GM21619 (cell line): Measurements from ENCODE around the gene TOMM5.
A peak's percentile ranks its signal among the peaks of the same experiment; 100 is the strongest.
"Not testable (repeated sequence)": the region's sequence is repeated elsewhere in the genome, so short reads cannot be mapped to it uniquely, and the experiment has no call there.

Source experiments
- ATAC-seq: cut with Tn5 transposase; IDR thresholded peaks from one replicate; pipeline ENCODE4 v1.9.1; 2021; ENCODE audit not compliant: unreplicated experiment

TOMM5 gene

GRCh38 chr9:37611961-37612360, 19.6 kb upstream of the TOMM5 start:
- ATAC-seq = no peak

DNA sequence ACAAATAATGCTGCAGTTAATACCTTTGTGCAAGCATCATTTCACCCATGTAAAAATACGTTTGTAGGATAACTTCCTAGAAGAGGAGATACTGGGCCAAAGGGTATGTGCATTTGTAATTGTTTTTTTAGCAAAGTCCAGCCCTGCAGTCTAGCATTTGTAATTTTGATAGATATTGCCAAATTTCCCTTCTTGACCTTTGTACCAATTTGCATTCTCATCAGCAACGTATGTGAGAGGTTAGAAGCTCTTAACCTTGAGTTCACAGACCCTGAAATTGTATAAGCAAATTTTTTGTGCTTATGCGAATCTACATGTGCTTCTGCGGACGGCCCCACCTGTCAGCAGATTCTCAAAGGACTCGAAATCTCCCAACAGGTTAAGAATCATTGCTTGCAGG, 18.6 kb upstream of the TOMM5 start:
- no peak for ATAC-seq

- ATAC-seq = no peak
These were observed 17.5 kb upstream of the TOMM5 start for GRCh38 chr9:37609735-37610397.

DNA sequence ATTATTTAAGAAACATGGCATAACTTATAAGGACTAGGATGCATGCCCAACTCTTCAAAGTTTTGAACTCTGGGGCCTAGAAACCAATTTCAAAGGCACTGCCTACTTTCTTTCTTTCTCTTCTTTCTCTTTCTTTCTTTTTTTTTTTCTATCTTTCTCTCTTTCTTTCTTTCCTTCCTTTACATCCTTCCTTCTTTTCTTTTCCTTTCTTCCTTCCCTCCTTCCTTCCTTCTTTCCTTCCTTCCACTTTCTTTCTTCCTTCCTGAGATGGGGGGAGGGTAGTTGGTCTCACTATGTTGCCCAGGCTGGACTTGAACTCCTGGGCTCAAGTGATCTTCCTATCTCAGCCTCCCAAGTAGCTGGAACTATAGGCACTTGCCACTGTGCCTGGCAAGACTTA, 15.9 kb upstream of the TOMM5 start:
- no peak for ATAC-seq

DNA sequence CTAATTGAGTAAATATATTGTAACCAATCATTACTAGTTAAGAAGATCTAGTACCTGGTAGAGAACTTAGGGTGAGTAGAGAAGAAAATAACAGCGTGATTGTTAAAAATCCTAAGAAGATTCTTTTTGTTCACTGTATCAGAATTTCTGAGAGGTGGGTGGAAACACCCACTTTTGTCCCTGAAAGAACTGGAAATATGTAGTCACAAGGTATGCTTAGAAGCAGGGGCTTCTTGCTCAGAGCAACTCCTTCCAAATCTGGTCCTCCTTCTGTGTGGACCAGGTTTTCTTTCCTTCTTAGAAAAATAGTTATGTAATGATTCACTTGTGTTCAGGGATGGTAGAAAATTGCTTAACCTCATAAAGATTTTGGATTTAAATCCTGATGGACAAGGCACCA, 11.9 kb upstream of the TOMM5 start:
- ATAC-seq = no peak

GRCh38 chr9:37602817-37603216, 10.4 kb upstream of the TOMM5 start:
- ATAC-seq = no peak

DNA sequence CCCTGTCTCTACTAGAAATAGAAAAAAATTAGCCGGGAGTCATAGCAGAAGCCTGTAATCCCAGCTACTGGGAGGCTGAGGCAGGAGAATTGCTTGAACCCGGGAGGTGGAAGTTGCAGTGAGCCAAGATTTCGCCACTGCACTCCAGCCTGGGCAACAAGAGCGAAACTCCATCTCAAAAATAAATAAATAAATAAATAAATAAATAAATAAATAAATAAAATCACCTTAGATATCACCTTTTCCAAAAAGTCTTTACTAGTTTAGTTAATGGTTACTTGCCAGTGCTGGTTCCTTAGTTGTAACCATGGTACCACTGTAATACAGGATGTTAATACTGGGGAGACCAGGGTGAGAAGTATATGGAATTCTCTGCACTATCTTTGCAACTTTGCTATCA, 9.7 kb upstream of the TOMM5 start:
- not testable (repeated sequence) for ATAC-seq

DNA sequence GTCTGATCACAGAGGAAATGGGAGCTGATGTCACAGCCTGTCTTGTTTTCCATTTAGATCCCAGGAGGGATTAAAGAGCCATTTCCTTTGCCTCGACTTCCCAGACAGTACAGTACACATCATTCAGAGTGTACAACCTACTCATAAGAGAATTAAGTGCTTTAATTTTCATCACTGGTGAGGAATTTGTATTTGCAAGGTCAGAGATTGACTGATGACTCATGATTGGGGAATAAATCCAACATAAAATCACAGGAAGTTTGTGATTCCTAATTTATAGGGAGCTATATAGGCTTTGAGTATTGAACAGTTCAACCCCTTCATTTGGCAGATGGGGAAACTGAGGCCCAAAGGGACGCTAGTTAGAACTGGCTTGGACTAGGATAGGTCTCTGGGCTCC, 4.1 kb upstream of the TOMM5 start:
- ATAC-seq = no peak

GRCh38 chr9:37593883-37594448, 1.6 kb upstream of the TOMM5 start:
- no peak for ATAC-seq

GRCh38 chr9:37587521-37587920, 4.9 kb downstream of the TOMM5 start:
- ATAC-seq = no peak

DNA sequence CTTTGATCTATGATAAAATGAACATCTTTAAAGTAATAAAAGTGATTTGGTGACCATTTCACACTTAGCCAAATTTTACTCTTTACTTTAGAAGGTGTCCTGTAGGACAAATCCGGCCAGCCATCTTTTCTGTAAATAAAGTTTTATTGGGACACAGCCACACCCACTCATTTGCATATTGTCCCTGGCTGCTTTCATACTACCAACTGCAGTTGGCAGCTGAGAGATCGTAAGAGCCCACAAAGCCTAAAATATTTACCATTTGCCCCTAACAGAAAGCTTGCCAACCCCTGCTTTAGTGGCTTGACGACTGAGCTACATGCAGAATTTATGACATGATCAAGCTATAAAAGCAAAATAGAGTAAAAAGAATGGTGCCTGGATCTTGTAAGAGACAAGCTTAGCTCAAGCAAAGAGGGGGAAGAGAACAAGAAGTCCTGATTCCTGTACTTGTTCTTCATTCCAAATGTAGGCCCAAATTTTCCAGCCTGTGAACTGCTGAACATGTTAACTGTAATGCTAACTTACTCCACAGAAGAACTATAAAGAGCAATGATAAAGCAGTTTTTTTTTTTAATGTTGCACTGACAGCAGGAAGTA, 8.8 kb downstream of the TOMM5 start:
- no peak for ATAC-seq

GRCh38 chr9:37582548-37583157, 9.7 kb downstream of the TOMM5 start:
- ATAC-seq = no peak

DNA sequence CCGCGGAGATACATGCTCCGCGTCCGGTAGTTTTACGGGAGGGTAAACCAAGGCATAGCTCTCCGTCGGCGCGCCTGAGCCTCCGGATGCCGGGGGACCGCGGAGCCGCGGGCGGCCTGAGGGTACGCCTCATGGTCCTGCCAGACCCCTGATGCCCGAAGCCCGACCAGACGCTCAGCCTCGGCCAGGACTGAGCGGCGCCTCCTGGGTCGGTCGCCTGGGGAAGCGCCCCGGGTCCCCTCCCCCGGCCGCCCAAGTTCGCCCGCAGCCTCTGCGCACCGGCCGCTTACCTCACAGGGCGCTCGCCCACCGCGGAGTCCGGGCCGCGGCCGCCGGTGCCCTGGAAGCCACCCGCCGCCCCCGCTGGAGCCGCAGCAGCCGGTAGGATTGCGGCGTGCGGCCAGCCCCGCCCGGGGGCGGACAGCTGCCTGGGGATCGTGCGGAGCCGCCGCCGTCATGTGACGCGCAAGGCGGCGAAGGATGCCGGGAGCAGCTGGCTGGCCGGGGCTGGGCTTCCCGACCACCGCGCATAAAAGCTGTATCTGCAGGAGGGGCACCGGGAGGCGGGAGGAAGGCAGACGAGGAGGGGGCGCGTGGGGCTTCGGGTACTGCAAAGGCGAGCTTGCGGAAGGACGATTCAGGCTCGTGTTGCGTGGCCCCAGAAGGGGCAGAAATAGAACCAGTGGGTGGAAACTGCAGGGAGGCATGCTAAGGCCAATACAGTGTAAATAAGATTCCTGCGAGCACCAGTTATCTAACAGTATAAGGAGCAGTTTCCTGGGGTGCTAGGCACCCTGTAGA, 16.3 kb downstream of the TOMM5 start, which contains the start of gene FBXO10:
TSS of gene FBXO10 (minus strand) at position 460 of the 801 bp plus-strand sequence. CDS start 34,612 bp downstream, outside the sequence.
- ATAC-seq = peak; percentile 75

DNA sequence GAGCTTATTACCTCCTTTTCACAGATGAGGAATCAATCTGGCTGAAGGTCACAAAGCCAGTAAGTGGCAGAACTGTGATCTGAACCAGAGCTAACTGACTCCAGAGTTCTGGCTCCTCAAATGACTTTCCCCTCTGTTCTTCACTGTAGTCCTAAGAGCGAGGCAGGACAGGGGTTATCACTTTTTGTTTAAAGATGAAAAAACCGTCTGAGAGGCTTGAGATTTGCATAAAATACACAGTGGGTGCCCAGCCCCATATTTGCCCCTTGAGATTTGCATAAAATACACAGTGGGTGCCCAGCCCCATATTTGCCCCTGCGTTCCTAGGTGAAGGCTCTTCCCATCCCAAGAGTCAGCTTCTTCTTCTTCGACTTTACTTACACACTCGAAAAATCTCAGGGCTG, 16.9 kb downstream of the TOMM5 start:
- ATAC-seq = peak; percentile 50

GRCh38 chr9:37575001-37575400, 17.4 kb downstream of the TOMM5 start:
- ATAC-seq = no peak

DNA sequence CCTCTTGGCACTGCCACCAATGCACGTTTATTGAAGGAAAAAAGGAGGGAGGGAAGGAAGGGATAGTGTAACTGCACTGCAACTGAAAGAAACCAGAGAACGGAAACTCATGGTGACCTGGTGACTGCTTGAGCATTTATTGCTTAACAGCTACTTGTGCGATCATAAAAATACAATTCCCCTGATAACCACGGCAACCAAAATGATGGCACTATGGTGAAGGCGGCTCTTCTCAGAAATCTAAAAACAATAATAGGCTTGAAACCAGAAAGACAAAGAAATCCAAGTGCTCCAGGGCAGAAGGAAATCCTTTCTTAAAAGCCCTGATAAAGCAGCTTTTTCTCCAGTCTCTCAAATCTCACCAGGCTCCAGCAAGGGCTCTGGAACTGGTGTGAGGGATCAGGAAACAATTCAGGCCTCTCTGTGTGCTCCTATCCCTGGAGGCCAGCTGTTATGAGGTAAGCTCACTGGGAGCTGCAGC, 18.1 kb downstream of the TOMM5 start:
- ATAC-seq = no peak

GRCh38 chr9:37571282-37571681, 21.1 kb downstream of the TOMM5 start:
- ATAC-seq = no peak

- ATAC-seq = no peak
These were observed 25.7 kb downstream of the TOMM5 start for GRCh38 chr9:37566716-37567115.

- ATAC-seq = peak; percentile 77
These were observed 26.5 kb downstream of the TOMM5 start for GRCh38 chr9:37565661-37566618.

- ATAC-seq = no peak
These were observed 27.5 kb downstream of the TOMM5 start for GRCh38 chr9:37564916-37565315.
